NT2/D1 (cell line): ENCODE data around the gene PLXNA4.

Experiments
- YY1 ChIP-seq: IDR thresholded peaks from 2 replicates; pipeline ENCODE4 v1.6.1; 2011; ENCODE audit not compliant: insufficient read length, insufficient read depth
- ZNF274 ChIP-seq: IDR thresholded peaks from 2 replicates; pipeline ENCODE4 v1.6.1; 2011; ENCODE audit warnings: mild to moderate bottlenecking, low read depth, low read length

- TF ChIP-seq YY1 (no peak), ZNF274 (no peak)
These were observed 243.0 kb downstream of the PLXNA4 start for GRCh38 chr7:132333301-132333700.
